Cardiac muscle cell (in vitro differentiated cells and primary cell): ENCODE data around the gene BCR. TPM values are rescaled to one million over a fixed set of nuclear protein-coding genes. Genes with fewer than 3 reads are reported as not detected.
A peak's percentile ranks its signal among the peaks of the same experiment; 100 is the strongest.

Experiments
- DNase-seq, 2 donors: peaks; one replicate each; pipeline versions ENCODE4 v3.0.0 to v3.0.0-alpha.2; 2010 to 2017; ENCODE audit warnings: low read depth in 1 of 2, low spot score in 1 of 2
- H3K27ac ChIP-seq: fragments of 200-600 bp; sonication (generic); 2 replicates; pipeline ENCODE4 v1.5.1; 2016
- H3K27me3 ChIP-seq: fragments of 200-600 bp; sonication (generic); 2 replicates; pipeline ENCODE4 v1.6.0; 2016; ENCODE audit warnings: control low read depth
- H3K36me3 ChIP-seq: fragments of 200-600 bp; sonication (generic); 2 replicates; pipeline ENCODE4 v1.5.1; 2016; ENCODE audit warnings: control low read depth
- H3K4me1 ChIP-seq: fragments of 200-600 bp; sonication (generic); 2 replicates; pipeline ENCODE4 v1.8.1; 2017; ENCODE audit warnings: low read depth, mild to moderate bottlenecking, mixed run types
- H3K4me3 ChIP-seq: fragments of 200-600 bp; sonication (generic); 2 replicates; pipeline ENCODE4 v1.5.1; 2016; ENCODE audit warnings: mild to moderate bottlenecking
- H3K9me3 ChIP-seq: fragments of 200-600 bp; sonication (generic); 2 replicates; pipeline ENCODE4 v1.5.1; 2017; ENCODE audit warnings: low read depth, mild to moderate bottlenecking, control low read depth
- CTCF ChIP-seq: IDR thresholded peaks from 2 replicates; pipeline ENCODE4 v1.5.1; 2012; ENCODE audit warnings: low read depth, mild to moderate bottlenecking, low read length
- polyA plus RNA-seq: library from polyadenylated mRNA; unstranded; fragments of >200 nt; fragmentation: Nextera tagmentation; extraction: Ambion mirVana; gene quantifications from 2 replicates; pipeline ENCODE4 v1.2.1, GENCODE V29; 2016
- total RNA-seq: library from RNA; depleted of rRNA; stranded (reverse); fragments of >200 nt; gene quantifications from 2 replicates; pipeline ENCODE4 v1.2.3, GENCODE V29; 2016

The BCR gene
- total and polyA plus RNA-seq, 2 experiments from 2014 or later = 30.9 to 53.1 TPM

- H3K27ac ChIP-seq = peak overlapping the region; percentile 9
Measured at GRCh38 chr22:23227380-23227779, 47.1 kb downstream of the BCR start.

GRCh38 chr22:23228503-23228902 lies 48.2 kb downstream of the BCR start:
- no peak overlapping the region for H3K27ac ChIP-seq
- H3K27me3 ChIP-seq = no peaks in the 10 kb centered on the region
- no peak for DNase-seq
- peaks cover 22% of the 10 kb centered on the region for H3K4me1 ChIP-seq
- no peaks in the 10 kb centered on the region for H3K9me3 ChIP-seq
- no peaks in the 10 kb centered on the region for H3K36me3 ChIP-seq
- H3K4me3 ChIP-seq = no peak overlapping the region
- no peak for TF ChIP-seq CTCF

More at GRCh38 chr22:23227380-23227779, 47.1 kb downstream of the BCR start:
- no peak for DNase-seq
- no peaks in the 10 kb centered on the region for H3K9me3 ChIP-seq
- no peaks in the 10 kb centered on the region for H3K36me3 ChIP-seq
- no peak overlapping the region for H3K4me3 ChIP-seq
- peaks cover 26% of the 10 kb centered on the region for H3K4me1 ChIP-seq
- no peaks in the 10 kb centered on the region for H3K27me3 ChIP-seq
- TF ChIP-seq CTCF = no peak

GRCh38 chr22:23229646-23230045 lies 49.3 kb downstream of the BCR start:
- no peaks in the 10 kb centered on the region for H3K9me3 ChIP-seq
- H3K27ac ChIP-seq = no peak overlapping the region
- H3K36me3 ChIP-seq = no peaks in the 10 kb centered on the region
- peaks cover 16% of the 10 kb centered on the region for H3K4me1 ChIP-seq
- H3K27me3 ChIP-seq = no peaks in the 10 kb centered on the region
- H3K4me3 ChIP-seq = no peak overlapping the region
- TF ChIP-seq CTCF = no peak
- DNase-seq = no peak

- TF ChIP-seq CTCF = no peak
- no peaks in the 10 kb centered on the region for H3K9me3 ChIP-seq
- no peak overlapping the region for H3K4me3 ChIP-seq
- no peak for DNase-seq
- peaks cover 16% of the 10 kb centered on the region for H3K4me1 ChIP-seq
- no peaks in the 10 kb centered on the region for H3K36me3 ChIP-seq
- no peak overlapping the region for H3K27ac ChIP-seq
- no peaks in the 10 kb centered on the region for H3K27me3 ChIP-seq
Measured at GRCh38 chr22:23230348-23231068, 50.2 kb downstream of the BCR start.

GRCh38 chr22:23231471-23232093 lies 51.3 kb downstream of the BCR start:
- peaks cover 14% of the 10 kb centered on the region for H3K4me1 ChIP-seq
- H3K36me3 ChIP-seq = no peaks in the 10 kb centered on the region
- no peak for TF ChIP-seq CTCF
- H3K9me3 ChIP-seq = no peaks in the 10 kb centered on the region
- H3K27me3 ChIP-seq = no peaks in the 10 kb centered on the region
- H3K27ac ChIP-seq = no peak overlapping the region
- no peak overlapping the region for H3K4me3 ChIP-seq
- DNase-seq = no peak
